Effector memory CD4-positive, alpha-beta T cell (primary cell): ENCODE measurements around the gene TLK1.

Source experiments
- DNase-seq, 3 donors: peaks; one replicate each; pipeline ENCODE4 v3.0.0-alpha.2; 2020
- H3K27ac ChIP-seq: 2 replicates; pipeline ENCODE4 v1.7.0; 2013; ENCODE audit warnings: mild to moderate bottlenecking, low read length, moderate library complexity; ENCODE audit not compliant: insufficient read depth, poor library complexity, severe bottlenecking
- H3K27me3 ChIP-seq: replicated peaks from 2 replicates; pipeline ENCODE4 v1.7.0; 2013; ENCODE audit warnings: mild to moderate bottlenecking, low read length; ENCODE audit not compliant: insufficient read depth, control insufficient read depth, poor library complexity, severe bottlenecking
- H3K36me3 ChIP-seq: 2 replicates; pipeline ENCODE4 v1.7.0; 2013; ENCODE audit warnings: mild to moderate bottlenecking, low read length, moderate library complexity; ENCODE audit not compliant: control insufficient read depth, insufficient read depth
- H3K4me1 ChIP-seq: 2 replicates; pipeline ENCODE4 v1.7.0; 2013; ENCODE audit warnings: low read length, mild to moderate bottlenecking; ENCODE audit not compliant: control insufficient read depth, insufficient read depth, poor library complexity, severe bottlenecking
- H3K4me3 ChIP-seq: 2 replicates; pipeline ENCODE4 v1.7.0; 2013; ENCODE audit warnings: low read length, low read depth, mild to moderate bottlenecking; ENCODE audit not compliant: insufficient read depth, poor library complexity, severe bottlenecking
- H3K9me3 ChIP-seq: 2 replicates; pipeline ENCODE4 v1.7.0; 2013; ENCODE audit warnings: mild to moderate bottlenecking, low read length, moderate library complexity; ENCODE audit not compliant: control insufficient read depth

Gene TLK1

DNA sequence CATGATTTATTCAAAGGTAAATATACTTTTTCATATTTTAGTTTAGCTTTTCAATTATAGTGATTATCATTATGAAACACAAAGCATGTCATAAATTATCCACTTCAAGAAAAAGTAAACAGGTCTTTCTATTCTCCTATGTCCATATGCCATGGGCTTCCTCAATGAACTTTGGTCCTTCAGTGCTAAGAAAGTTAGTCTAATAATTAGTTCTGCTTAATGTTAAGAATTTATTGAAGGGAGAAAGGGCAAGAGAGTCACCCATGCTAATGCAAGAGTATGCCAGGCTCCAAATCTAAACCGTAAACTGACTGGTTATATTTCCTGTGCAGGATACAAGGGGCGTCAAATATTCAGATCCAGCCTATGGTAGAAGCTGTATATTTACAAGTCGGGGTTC lies 135.5 kb downstream of the TLK1 start:
- Histone ChIP-seq H3K27ac (no peak overlapping the region), H3K27me3 (no peaks in the 10 kb centered on the region), H3K36me3 (peaks cover 12% of the 10 kb centered on the region), H3K4me1 (no peaks in the 10 kb centered on the region), H3K9me3 (no peaks in the 10 kb centered on the region), H3K4me3 (no peak overlapping the region)
- DNase-seq = no peak

DNA sequence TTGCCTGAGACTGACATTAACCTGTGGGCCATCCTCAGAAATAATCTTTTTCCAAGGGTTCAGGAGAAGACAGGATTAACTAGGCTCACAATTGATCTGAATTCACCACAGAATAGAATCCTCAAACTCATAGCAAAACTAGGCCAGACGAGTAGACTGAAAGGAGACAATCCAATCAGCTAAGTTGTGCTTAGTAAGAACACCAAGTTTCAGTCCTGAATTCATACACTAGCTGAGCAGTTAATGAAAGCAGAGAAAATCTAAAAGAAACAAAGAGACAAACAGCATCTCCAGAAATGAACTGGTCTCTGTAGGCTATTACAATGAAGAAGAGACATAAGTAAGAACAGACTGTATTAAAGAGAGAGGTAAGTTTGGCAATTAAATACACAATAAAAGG lies 142.2 kb downstream of the TLK1 start:
- H3K9me3 ChIP-seq = no peaks in the 10 kb centered on the region
- no peak overlapping the region for H3K27ac ChIP-seq
- DNase-seq = no peak
- no peaks in the 10 kb centered on the region for H3K4me1 ChIP-seq
- H3K36me3 ChIP-seq = peaks cover 15% of the 10 kb centered on the region
- H3K4me3 ChIP-seq = no peak overlapping the region
- no peaks in the 10 kb centered on the region for H3K27me3 ChIP-seq

DNA sequence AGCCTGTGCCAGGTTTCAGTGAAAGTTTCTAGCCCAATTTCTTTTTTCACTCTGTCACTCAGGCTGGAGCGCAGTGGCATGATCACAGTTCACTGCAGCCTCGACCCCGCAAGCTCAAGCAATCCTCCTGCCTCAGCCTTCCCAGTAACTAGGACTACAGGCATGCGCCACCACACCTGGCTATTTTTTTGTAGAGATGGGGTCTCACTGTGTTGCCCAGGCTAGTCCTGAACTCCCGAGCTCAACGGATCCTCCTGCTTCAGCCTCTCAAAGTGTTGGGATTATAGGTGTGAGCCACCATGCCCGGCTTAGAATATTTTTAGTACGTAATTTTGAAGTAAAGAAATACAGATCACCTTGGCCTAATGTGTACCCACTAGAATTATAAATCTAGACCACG lies 144.6 kb downstream of the TLK1 start:
- H3K9me3 ChIP-seq = no peaks in the 10 kb centered on the region
- peaks cover 11% of the 10 kb centered on the region for H3K36me3 ChIP-seq
- H3K27me3 ChIP-seq = no peaks in the 10 kb centered on the region
- DNase-seq = no peak
- no peak overlapping the region for H3K27ac ChIP-seq
- H3K4me1 ChIP-seq = no peaks in the 10 kb centered on the region
- no peak overlapping the region for H3K4me3 ChIP-seq

DNA sequence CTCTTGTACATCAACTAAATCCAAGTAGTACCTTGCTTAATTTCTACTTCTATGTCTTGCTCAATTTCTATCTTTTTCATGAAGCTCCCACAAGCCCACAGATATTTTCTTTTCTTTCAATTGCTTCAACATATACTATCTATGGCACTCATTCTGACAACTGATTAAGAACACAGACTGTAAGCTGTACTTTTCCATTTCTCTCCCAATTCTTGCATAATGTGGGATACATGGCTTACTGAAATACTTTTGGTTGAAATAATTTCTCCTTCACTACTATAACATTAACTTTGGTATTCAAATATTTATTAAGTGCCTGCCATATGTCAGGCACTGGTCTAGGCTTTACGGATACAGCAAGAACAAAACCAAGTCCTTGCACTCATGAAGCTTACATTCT lies 146.8 kb downstream of the TLK1 start:
- no peak for DNase-seq
- peaks cover 31% of the 10 kb centered on the region for H3K36me3 ChIP-seq
- no peak overlapping the region for H3K27ac ChIP-seq
- H3K4me1 ChIP-seq = no peaks in the 10 kb centered on the region
- H3K9me3 ChIP-seq = no peaks in the 10 kb centered on the region
- no peaks in the 10 kb centered on the region for H3K27me3 ChIP-seq
- no peak overlapping the region for H3K4me3 ChIP-seq

DNA sequence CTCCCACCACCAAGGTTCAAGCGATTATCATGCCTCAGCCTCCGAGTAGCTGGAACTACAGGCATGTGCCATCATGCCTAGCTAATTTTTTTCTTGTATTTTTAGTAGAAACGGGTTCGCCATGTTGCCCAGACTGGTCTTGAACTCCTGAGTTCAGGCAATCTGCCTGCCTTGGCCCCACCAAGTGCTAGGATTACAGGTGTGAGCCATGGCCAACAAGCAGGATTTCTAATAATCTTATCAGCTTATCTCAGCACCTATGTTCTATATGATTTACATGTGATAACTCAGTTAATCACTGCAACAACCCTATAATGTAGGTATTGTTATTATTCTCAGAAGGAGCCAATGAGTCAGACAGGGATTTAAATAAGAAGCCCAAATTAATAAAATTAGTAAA lies 151.3 kb downstream of the TLK1 start:
- Histone ChIP-seq H3K4me1 (no peaks in the 10 kb centered on the region), H3K4me3 (no peak overlapping the region), H3K9me3 (no peaks in the 10 kb centered on the region), H3K27me3 (no peaks in the 10 kb centered on the region), H3K27ac (no peak overlapping the region), H3K36me3 (peaks cover 44% of the 10 kb centered on the region)
- DNase-seq = no peak

DNA sequence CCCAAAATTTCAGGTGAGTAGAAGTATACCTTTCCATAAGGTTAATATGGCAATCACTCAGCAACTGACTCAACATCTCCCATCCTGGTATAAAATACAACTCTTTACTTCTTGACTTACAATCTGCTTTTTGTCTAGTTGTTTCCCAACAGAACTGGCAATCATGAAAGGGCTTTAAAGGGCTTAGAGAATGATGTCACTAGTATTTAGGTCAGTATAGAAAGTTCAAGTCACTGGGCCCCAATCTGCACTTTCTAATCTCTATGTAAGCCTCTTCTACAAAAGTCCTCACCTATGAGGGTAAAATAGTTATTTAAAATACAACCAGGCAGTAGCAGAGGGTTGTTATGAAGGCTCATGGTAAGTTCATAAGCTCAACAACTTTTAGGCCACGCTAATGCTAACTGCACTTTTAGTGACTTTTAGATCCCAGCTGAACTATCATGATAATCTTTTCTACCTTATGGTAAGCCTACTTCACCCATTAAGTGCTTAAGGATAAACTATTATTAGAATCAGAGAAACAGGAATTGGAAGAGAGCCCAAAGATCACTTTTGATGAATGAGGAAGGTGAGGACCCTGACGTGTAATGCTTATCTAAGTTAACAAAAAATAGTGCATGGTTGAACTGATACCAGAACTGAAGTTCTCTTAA lies 152.0 kb downstream of the TLK1 start:
- H3K9me3 ChIP-seq = no peaks in the 10 kb centered on the region
- DNase-seq = no peak
- H3K27ac ChIP-seq = no peak overlapping the region
- no peaks in the 10 kb centered on the region for H3K4me1 ChIP-seq
- H3K36me3 ChIP-seq = peaks cover 42% of the 10 kb centered on the region
- no peak overlapping the region for H3K4me3 ChIP-seq
- no peaks in the 10 kb centered on the region for H3K27me3 ChIP-seq

DNA sequence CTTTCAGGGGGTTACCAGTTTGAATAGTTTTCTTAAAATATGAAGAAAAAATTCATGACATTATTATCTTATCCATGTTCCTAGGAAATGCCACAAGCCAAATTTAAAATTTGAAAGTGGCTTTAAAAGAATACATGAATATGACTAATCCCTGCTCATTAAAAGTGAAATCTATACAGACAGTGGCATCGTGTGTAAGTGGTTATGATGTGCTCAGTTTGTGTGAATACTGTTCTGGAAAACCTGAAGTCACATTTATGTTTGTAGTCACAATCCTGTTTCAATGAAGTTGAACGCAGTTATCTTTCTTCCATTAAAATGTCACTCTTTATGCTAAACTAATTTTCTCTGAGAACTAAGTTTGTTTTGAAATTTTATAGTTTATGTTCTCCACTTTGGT lies 155.9 kb downstream of the TLK1 start:
- peaks cover 36% of the 10 kb centered on the region for H3K36me3 ChIP-seq
- no peak for DNase-seq
- H3K4me1 ChIP-seq = no peaks in the 10 kb centered on the region
- no peaks in the 10 kb centered on the region for H3K9me3 ChIP-seq
- no peak overlapping the region for H3K27ac ChIP-seq
- no peaks in the 10 kb centered on the region for H3K27me3 ChIP-seq
- H3K4me3 ChIP-seq = no peak overlapping the region

DNA sequence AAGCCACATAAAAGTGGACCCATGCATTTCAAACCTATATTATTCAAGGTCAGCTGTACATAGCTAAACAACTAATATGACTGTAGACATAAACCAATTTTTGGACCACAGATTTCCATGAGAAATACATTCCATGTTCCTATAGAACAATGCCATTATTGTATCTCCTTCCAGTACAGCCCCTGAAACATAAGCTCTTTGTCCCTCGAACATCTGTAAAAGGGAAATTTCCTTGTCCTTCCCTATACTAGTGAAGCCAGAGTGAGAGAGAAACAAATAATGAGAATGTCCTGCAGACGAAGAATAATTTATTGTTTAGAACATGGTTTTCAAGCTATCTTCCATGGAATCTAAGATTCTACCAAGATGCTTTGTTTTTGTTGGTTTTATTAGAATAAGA lies 156.3 kb downstream of the TLK1 start:
- DNase-seq = no peak
- Histone ChIP-seq H3K36me3 (peaks cover 31% of the 10 kb centered on the region), H3K27me3 (no peaks in the 10 kb centered on the region), H3K27ac (no peak overlapping the region), H3K4me1 (no peaks in the 10 kb centered on the region), H3K9me3 (no peaks in the 10 kb centered on the region), H3K4me3 (no peak overlapping the region)

DNA sequence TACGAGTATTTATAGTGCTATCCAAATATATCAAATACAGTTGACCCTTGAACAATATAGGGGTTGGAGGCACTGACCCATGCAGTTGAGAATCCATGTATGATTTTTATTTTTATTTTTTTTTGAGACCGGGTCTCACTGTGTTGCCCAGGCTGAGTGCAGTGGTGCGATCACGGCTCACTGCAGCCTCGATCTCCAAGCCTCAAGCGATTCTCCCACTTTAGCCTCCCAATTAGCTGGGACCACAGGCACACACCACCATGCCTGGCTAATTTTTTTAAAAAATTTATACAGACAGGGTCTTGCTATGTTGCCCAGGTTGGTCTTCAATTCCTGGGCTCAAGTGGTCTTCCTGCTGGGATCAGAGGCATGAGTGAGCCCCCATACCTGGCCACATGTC lies 161.0 kb downstream of the TLK1 start:
- Histone ChIP-seq H3K4me3 (no peak overlapping the region), H3K36me3 (peaks cover 23% of the 10 kb centered on the region), H3K4me1 (no peaks in the 10 kb centered on the region), H3K9me3 (no peaks in the 10 kb centered on the region), H3K27me3 (no peaks in the 10 kb centered on the region), H3K27ac (no peak overlapping the region)
- DNase-seq = no peak

DNA sequence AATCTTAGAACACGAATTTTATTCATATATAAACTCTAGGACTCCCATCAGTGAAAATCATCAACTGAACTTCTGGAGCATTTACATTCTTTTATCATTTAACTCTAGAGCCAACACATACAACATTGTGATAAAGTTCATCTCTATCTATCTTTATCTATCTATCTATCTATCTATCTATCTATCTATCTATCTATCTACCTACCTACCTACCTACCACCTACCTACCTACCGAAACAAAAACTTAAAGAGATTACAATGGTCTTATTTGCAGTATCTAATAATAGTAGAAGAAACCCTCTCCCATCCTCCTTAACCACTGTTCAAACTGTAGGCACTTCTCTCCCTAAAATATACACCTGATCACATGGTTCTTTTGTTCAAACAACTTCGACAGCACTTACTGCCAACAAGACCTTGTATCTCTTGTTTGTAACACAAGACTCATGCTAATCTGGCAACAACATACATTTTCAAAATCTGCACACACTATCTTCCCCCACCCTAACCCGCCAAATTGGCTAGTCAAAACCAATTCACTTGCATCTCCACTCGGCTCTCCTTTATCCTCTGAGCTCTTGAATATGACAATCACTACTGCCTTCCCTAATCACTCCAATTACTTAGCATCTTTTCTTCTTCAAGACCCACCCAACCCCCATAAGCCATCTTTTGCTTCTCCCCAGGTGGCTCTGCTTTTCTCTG lies 162.6 kb downstream of the TLK1 start:
- no peak for DNase-seq
- no peaks in the 10 kb centered on the region for H3K9me3 ChIP-seq
- H3K27ac ChIP-seq = no peak overlapping the region
- H3K36me3 ChIP-seq = peaks cover 27% of the 10 kb centered on the region
- H3K27me3 ChIP-seq = no peaks in the 10 kb centered on the region
- no peaks in the 10 kb centered on the region for H3K4me1 ChIP-seq
- H3K4me3 ChIP-seq = no peak overlapping the region
